ENCODE data around the gene GRID2. TPM values are rescaled to one million over a fixed set of nuclear protein-coding genes. Genes with fewer than 3 reads are reported as not detected.

The GRID2 gene
- total and polyA plus RNA-seq, 2 of the 13 experiments (the other 11 are each of a cell fraction or from before 2014, with no cell fraction given) = not detected

- Histone ChIP-seq H3K4me3 (replicated peaks in 1 of 3; ENCODE audit: insufficient read depth in 1 of 3, low read depth in 2 of 3, low read length in 3 of 3) (no peak overlapping the region), H2AFZ (ENCODE audit: low read length) (no peak overlapping the region), H3K9ac (ENCODE audit: insufficient read depth, low read depth, low read length) (no peak overlapping the region), H4K20me1 (ENCODE audit: insufficient read depth, low read length) (no peaks in the 10 kb centered on the region), H3K9me3 (ENCODE audit: low read length) (no peaks in the 10 kb centered on the region), H3K4me2 (ENCODE audit: low read depth, low read length) (no peak overlapping the region), H3K27me3 (ENCODE audit: control insufficient read depth in 1 of 2, insufficient read depth in 2 of 2, low read length in 2 of 2) (no peaks in the 10 kb centered on the region), H3K4me1 (ENCODE audit: insufficient read depth, low read length) (no peaks in the 10 kb centered on the region), H3K36me3 (replicated peaks in 1 of 2; ENCODE audit: control insufficient read depth in 1 of 2, insufficient read depth in 2 of 2, low read length in 2 of 2) (no peaks in the 10 kb centered on the region), H3K27ac (ENCODE audit: extremely low read length, insufficient read depth, low read length) (no peak overlapping the region), H3K79me2 (ENCODE audit: insufficient read depth, low read length) (no peaks in the 10 kb centered on the region)
- no TSS peak for BruUV-seq (replicated peaks)
- no peak for DNase-seq (ENCODE audit: low spot score)
- intact Hi-C loops (cut with micrococcal nuclease; ENCODE audit: unreplicated experiment) (no loop called here), in situ Hi-C loops (cut with HindIII; ENCODE audit: extremely low pct_ligation_motif_present, low pct_unique_long_range_greater_than_20kb) (no loop called here)
- FAIRE-seq = no peak
- CTCF ChIA-PET (ENCODE audit: low intra/inter-chr PET ratio, low total read pairs) = no interaction called here
- 59% methylated on average over 1 of the region's 1 CpG for WGBS (ENCODE audit: low lambda C conversion rate)
- no peak for ATAC-seq
- no peak for TF ChIP-seq SMARCC2 (IDR thresholded peaks at IDR 0.05)
- POLR2A ChIA-PET = no interaction called here
These were observed 1013.8 kb downstream of the GRID2 start for GRCh38 chr4:93317561-93317960.

DNA sequence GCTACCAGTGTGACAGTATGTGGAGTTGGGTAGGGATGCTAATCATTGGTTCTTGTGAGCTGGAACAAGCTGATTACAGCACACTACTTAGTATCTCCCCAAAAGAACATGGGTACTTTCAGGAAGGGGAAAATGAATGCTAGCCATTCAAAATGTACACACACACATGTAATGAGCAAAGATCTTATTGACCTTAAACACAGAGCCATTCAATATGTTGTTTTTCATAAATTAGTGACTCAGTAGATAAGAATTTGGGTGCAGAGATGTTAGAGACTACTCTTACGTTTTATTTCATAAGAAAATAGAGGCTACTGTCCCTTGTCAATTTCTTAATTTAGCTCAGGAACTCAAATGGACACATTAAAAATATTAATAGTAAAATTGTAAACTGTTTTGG, 1015.3 kb downstream of the GRID2 start:
- Histone ChIP-seq H3K4me2 (ENCODE audit: low read depth, low read length) (no peak overlapping the region), H3K27ac (ENCODE audit: extremely low read length, insufficient read depth, low read length) (no peak overlapping the region), H3K4me1 (ENCODE audit: insufficient read depth, low read length) (no peaks in the 10 kb centered on the region), H3K9ac (ENCODE audit: insufficient read depth, low read depth, low read length) (no peak overlapping the region), H3K9me3 (ENCODE audit: low read length) (no peaks in the 10 kb centered on the region), H4K20me1 (ENCODE audit: insufficient read depth, low read length) (no peaks in the 10 kb centered on the region), H3K79me2 (ENCODE audit: insufficient read depth, low read length) (no peaks in the 10 kb centered on the region), H2AFZ (ENCODE audit: low read length) (no peak overlapping the region), H3K36me3 (replicated peaks in 1 of 2; ENCODE audit: control insufficient read depth in 1 of 2, insufficient read depth in 2 of 2, low read length in 2 of 2) (no peaks in the 10 kb centered on the region), H3K27me3 (ENCODE audit: control insufficient read depth in 1 of 2, insufficient read depth in 2 of 2, low read length in 2 of 2) (no peaks in the 10 kb centered on the region), H3K4me3 (replicated peaks in 1 of 3; ENCODE audit: insufficient read depth in 1 of 3, low read depth in 2 of 3, low read length in 3 of 3) (no peak overlapping the region)
- TF ChIP-seq, protein P1, sequence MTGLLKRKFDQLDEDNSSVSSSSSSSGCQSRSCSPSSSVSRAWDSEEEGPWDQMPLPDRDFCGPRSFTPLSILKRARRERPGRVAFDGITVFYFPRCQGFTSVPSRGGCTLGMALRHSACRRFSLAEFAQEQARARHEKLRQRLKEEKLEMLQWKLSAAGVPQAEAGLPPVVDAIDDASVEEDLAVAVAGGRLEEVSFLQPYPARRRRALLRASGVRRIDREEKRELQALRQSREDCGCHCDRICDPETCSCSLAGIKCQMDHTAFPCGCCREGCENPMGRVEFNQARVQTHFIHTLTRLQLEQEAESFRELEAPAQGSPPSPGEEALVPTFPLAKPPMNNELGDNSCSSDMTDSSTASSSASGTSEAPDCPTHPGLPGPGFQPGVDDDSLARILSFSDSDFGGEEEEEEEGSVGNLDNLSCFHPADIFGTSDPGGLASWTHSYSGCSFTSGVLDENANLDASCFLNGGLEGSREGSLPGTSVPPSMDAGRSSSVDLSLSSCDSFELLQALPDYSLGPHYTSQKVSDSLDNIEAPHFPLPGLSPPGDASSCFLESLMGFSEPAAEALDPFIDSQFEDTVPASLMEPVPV (CRISPR knock-in tag; IDR thresholded peaks at IDR 0.05) = no peak
- TF ChIP-seq HNRNPUL1 (IDR thresholded peaks at IDR 0.05; ENCODE audit: low read depth, low read length) (no peak), REPIN1 (CRISPR knock-in tag; IDR thresholded peaks at IDR 0.05; ENCODE audit: borderline replicate concordance, low read depth) (no peak), KDM5A (IDR thresholded peaks at IDR 0.05; ENCODE audit: borderline replicate concordance, low read length) (no peak)
- in situ Hi-C loops (cut with HindIII; ENCODE audit: extremely low pct_ligation_motif_present, low pct_unique_long_range_greater_than_20kb) (no loop called here), intact Hi-C loops (cut with micrococcal nuclease; ENCODE audit: unreplicated experiment) (no loop called here)
- no peak for FAIRE-seq
- CTCF ChIA-PET (ENCODE audit: low intra/inter-chr PET ratio, low total read pairs) = no interaction called here
- POLR2A ChIA-PET = no interaction called here
- DNase-seq (ENCODE audit: low spot score) = no peak
- ATAC-seq = no peak
- no TSS peak for BruUV-seq (replicated peaks)
- 12% methylated on average over 1 of the region's 1 CpG for WGBS (ENCODE audit: low lambda C conversion rate)

Measured in HepG2 (cell line).